Inflammatory macrophage (primary cell): Measurements from ENCODE around the gene SPATA24.
"Not testable (repeated sequence)": the region's sequence is repeated elsewhere in the genome, so short reads cannot be mapped to it uniquely, and the experiment has no call there.

Source experiments
- DNase-seq, 2 donors: peaks; one replicate each; pipeline ENCODE4 v3.0.0-alpha.2; 2020 to 2022
- total RNA-seq, 18 experiments: gene quantifications; one replicate each; lab custom pipeline; 2026; ENCODE audit warnings: mixed read lengths in 6 of 18, inconsistent platforms in 2 of 18; lab: John Stamatoyannopoulos, UW

Gene SPATA24, protein sequence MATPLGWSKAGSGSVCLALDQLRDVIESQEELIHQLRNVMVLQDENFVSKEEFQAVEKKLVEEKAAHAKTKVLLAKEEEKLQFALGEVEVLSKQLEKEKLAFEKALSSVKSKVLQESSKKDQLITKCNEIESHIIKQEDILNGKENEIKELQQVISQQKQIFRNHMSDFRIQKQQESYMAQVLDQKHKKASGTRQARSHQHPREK
- 0.05 to 1.1 (median 0.44) reads per million in 18 experiments for total RNA-seq

DNA sequence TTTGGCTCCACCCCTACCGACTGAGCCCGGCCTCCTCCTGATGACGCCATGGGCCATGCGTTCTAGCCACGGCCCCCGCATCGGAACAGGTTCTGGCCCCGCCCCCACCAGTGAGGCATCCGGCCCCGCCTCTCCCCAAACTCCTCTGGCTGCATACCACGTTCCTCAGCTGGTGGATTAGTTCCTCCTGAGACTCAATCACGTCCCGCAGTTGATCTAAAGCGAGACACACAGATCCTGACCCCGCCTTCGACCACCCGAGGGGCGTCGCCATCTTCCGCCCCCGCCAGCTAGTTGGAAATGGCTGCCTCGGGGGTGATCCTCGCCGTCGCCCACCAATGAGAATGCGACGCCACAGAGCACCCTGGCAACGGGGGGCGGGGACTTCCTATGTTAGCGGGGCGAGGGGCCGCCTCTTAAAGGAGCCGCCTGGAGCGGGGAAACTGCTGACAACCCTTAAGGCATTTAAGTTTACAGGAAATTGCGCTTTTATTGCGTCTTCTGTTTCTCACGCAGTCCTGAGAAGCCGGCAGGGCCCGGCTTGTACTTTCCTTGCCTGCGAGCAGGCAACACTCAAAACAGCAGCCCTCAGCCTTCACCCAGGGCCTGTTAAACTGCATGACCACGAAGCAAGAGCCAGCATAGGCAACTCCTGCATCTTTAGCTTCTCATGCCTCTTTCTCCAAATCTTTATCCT, at the start of gene SPATA24:
SPATA24 (minus strand) TSS at position 303 of the 697 bp plus-strand sequence; CDS start at position 274, 29 bp downstream.
- DNase-seq: peak; percentile 97 to 98

DNA sequence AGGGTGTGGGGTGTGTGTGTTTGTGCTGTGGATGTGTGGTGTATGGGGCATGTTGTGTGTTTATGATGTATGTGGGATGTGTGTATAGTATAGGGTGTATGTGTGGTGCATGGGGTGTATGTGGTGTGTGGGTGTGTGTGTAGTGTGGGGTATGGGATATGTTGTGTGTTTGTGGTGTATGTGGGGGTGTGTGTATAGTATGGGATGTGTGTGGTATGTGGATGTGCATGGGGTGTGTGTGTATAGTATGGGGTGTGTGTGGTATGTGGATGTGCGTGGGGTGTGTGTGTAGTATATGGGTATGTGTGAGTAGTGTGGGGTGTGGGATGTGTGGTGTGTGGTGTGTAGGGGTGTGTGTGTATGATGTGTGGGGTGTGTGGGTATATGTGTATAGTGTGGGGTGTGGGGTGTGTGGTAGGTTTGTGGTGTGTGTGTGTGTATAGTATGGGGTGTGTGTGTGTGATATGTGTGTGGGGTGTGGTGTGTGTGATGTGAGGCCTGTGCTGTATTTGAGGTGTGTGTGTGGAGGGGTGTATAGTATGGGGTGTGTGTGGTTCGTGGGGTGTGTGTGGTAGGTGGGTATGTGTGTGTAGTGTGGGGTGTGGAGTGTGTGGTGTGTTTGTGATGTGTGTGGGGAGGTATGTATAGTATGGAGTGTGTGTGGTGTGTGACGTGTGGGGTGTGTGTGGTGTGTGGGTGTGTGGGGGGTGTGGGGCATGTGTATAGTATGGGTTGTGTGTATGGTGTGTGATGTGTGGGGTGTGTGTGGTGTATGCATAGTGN, 48.2 kb upstream of the SPATA24 start:
- no peak for DNase-seq

DNA sequence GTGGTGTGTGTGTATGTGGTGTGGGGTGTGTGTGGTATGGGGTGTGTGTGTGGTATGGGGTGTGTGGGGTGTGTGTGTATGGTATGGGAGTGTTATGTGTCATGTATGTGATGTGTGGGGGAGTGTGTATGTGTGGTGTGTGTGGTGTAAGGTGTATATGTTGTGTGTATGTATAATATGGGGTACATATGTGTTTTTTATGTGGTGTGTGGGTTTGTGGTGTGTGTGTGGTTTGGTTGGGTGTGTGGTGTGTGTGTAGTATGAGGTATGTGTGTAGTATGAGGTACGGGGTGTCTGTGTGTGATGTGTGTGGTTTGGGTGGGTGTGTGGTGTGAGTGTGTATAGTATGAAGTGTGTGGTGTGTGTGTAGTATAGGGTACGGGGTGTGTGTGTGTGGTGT, 47.3 kb upstream of the SPATA24 start:
- no peak for DNase-seq

DNA sequence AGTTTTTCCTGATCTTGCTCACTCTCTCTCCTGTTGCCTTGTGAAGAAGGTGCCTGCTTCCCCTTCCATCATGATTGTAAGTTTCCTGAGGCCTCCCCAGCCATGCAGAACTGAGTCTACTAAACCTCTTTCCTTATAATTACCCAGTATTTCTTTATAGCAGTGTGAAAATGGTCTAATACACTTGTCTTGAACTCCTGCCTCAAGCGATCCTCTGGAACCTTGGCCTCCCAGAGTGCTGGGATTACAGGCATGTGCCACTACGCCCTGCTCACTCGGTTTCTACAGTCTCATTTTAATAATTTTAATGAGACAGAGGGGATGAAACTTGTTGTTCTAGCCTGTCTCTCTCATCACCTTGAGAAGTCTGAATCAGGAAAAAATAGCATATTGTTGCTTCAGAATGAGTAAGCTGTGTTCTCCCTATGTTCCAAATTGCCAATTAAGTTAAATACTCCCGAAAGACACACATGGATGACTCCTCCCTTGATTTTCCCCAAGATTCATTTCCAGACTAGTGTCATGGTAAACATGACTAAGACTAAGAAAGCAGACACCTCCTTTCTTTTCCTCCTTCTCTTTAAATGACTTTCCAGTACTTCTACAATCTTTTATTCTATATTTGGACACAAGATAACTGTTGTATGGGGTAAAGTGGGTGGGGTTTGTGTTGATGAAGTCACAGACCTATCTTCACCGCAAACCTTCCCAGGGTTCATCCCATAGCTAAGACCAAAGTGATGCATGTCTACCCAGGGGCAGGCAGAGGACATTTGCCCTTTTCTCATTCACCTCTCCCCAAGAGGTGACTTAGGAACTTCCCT, 43.3 kb upstream of the SPATA24 start:
- no peak for DNase-seq

DNA sequence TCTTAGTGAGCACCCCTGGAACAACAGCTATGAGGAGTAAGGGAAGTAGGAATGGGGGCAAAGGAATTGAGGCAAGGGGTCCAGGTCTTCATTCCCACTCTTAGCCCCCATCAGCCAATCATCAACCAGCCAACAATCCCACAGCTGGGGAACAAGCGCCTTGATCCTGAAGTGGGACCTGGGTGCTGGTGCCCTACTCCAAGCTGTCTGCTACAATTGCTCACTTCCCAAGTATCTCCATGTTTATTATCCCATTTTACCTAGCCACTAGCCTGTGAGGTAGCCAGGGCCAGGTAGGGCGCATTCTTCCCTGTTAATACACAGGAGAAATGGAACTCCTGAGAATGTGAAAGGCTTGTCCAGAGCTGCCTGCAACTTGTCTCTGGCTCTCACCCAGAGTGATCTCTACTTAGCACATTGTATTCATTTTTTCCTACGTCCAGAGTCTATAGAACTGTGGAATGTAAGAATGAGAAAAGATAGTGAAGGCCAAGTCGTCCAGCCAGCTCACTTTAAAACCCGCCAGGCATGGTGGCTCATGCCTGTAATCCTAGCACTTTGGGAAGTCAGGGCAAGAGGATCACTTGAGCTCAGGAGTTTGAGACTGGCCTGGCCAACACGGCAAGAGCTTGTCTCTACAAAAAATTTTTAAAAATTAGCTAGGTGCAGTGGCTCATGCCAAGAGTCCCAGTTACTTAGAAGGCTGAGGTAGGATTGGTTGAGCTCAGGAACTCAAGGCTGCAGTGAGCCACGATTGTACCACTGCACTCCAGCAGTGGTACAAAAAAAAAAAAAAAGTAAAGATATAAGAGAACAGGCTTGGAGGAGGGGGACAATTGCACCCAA, 41.7 kb upstream of the SPATA24 start:
- DNase-seq: no peak

DNA sequence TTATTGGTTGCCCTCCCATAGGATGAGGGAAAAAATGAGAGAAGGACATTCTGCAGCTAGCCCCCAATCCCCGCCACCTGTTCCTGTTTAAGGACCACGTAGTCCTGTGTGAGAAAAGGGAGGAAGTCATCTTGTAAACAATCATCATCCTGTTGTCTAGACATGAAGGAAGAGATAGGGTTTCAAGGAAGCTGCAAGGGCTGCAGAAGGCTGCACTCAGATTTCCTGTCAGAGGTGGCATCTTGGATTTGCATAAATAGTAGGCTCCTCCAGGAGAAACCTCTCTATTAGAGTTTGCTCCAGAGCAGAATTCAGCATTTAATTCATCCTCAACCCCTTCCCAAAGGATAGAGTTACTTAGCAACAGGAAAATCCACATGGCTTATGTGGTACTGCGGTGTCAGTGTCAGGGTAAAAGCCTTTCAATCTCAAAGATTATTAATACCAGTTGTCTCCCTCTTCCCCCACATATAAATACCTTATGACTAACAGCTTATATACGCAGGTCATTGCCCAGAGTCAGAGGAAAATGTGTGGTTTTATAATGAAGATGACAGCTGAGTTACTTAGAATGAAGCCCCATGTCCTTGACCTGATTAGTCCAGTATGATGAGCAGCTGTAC, 40.1 kb upstream of the SPATA24 start:
- DNase-seq: no peak

DNA sequence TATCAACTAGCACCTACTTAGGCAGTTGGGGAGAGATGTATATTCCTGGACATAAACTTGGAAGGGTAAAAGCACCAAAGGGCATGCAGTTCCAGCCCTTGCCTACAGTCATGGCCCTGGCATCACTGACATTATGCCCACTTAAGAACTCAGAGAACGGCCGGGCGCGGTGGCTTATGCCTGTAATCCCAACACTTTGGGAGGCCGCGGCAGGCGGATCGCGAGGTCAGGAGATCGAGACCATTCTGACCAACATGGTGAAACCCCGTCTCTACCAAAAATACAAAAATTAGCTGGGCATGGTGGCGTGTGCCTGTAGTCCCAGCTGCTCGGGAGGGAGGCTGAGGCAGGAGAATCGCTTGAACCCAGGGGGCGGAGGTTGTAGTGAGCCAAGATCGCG, 36.5 kb upstream of the SPATA24 start:
- not testable (repeated sequence) for DNase-seq

DNA sequence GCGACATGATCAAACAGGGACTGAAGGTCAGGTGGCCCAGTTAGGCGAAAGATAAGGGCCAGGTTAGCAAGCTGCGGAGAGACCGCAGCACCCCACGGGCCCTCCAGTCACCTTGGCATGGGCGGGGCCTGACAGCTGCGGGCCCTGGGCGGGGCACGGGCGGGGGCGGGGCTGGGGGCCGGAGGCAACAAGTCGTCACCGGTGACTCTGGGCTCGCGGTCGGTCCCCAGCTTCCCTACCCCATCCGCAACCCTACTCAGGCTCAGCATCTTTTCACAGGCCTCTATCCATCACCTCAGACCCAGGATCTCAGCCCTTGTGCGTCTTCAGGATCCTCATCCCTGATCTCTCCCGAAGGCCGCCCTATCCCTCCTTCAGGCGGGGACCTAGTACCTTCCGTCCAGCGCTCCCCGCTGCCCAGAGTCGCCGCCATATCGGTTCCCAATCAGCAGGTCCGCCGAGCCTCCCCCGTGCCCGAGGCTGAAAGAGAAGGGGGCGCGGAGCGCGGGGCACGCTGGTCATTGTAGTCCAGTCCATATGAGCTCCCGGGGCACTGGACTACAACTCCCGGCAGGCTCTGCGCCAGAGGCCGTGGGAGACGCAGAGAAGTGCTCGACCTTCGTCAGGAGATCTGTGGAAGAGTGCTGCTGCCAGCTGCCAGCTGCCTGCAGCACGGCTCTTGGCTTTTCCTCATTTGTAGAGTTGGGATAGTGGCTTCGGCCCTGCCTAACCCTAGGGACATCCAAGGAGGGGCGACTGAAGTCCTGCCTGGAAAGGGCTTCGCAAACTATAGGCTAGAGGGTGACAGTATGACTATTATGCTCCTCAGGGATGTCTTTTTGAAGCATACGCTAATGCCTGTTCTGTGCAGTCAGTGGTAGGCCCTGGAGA, 35.4 kb upstream of the SPATA24 start, which contains the start of gene DNAJC18:
DNAJC18 (minus strand) TSS at position 513 of the 891 bp plus-strand sequence; CDS start at position 433, 80 bp downstream.
- peak; percentile 92 to 93 for DNase-seq

DNA sequence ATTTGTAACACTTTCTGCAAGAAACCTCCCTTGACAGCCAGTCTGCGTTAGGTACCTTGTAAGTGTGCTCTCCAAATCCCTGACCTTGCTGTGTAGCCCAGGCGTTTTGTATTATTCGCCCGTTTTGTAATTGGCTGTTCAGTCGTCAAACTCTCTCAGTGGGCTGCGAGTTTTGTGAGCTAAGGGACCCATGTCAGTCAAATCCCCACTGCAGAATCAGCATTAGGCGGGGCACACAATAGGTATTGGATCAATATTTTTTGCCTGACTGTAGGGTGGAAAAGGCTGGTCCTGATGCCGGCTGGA, 34.8 kb upstream of the SPATA24 start:
- DNase-seq: no peak

DNA sequence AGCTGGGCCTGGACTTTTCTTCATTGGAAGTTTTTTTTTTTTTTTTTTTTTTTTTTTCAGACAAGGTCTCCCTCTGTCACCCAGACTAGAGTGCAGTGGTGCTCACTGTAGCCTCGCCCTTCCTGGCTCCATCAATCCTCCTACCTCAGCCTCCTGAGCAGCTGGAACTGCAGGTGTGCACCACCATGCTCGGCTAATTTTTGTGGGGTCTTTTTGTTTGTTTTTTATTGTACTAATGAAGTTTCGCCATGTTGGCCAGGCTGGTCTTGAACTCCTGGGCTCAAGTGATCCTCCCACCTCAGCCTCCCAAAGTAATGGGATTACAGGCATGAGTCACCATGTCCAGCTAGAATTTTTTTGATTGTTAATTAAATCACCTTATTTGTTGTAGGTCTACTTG, 31.8 kb upstream of the SPATA24 start:
- DNase-seq: no peak

DNA sequence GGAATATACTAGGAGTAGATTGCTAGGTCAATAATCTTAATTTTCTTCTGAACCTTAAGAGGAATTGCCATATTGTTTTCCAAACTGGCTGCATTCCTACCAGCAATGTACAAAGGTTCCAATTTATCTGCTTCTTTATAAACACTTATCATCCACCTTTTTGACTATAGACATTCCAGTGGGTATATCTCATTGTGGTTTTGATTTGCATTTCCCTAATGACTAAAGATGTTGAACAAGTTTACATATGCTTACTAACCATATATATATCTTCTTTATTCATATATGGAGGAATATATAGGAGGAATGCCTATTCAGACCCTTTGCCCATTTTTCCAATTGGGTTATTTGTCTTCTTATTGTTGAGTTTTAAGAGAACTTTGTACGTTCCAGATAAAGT, 27.8 kb upstream of the SPATA24 start:
- no peak for DNase-seq

DNA sequence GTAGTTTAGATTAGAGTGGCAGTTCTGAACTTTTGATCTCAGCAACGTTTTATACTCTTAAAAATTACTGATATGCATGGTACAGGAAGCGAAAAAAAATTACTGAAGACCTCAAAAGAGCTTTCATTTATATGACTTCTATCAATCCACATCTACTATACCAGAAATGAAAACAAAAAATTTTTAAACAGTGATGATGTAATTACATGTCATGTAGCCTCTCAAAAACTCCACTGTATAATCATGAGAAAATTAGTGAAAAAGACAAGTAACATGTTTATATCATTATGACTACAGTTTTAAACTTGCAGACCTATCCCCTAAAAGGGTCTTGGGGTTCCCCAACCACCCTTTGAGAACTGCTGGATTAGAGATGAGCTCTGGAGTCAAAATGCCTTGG, 26.1 kb upstream of the SPATA24 start:
- DNase-seq: no peak

DNA sequence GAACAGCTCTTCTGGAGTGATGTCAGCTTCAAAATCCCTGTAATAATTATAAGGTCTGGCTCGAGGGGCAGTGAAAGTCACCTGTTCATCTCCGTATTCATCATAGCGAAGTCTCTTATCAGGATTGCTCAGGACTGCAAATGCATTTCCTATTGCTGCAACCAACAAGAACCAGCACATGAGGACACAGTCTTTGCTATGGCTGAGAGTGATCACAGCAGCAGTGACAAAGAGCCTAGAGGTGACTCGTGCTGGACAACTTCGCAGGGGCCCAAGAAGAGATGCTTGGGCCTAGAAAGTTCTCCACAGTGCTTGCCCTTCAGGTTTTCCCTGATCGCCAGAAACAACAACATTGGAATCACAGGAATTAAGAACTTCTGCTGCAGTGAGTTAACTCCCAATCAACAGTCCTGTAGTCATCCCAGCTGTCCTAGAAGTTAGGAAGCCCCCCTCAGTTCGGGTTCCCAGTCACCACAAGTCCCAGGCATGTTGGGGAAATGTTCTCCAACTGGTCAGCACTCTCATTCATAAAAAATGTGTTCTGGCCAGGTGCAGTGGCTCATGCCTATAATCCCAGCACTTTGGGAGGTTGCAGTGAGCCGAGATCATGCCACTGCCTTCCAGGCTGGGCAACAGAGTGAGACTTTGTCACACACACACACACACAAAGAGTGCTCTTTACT, 22.5 kb upstream of the SPATA24 start:
- DNase-seq: no peak

DNA sequence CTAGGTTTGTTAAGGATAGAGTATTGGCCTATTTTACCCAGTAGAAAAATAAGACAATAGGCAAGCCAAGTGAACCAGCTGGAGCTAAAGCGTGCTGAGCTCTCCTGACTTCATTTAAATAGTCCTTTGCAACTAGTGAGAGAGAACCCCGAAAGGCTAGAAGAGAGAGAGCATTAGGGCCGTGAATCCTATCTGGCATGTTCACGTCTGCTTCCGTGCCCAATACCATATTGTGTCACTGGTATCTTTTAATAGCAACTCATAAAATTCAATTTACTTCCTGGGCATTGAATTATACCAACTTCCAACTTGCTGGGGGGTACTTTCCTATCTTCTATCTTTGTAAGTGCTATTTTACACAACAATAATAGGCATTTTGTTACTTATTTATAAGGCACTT, 21.6 kb upstream of the SPATA24 start:
- no peak for DNase-seq

DNA sequence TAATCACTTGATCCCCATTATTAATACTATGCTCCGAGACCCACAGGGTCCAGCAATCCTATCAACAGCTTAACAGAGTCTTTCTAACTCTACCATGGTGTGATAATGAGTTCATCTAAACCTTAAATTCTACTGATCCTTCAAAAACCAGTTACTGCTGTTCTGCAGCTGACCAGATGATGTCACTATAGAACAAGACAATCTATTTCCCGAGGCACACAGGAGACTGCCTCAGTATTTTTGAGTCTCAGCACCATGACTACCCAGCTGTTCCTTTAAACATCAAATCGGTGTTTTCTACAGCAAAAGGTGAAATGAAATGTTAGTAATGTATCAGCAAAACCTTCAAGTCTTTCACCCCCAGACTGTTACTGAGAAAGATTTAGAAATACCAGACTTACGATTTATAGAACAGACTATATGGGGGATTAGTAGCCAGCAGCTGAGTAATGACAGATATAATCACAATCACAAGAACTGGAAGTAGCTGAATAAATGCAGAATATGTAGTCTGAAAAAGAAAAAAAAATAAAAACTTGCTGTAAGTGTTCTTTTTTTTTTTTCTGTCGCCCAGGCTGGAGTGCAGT, 18.5 kb upstream of the SPATA24 start:
- DNase-seq: peak; percentile 75 to 88

DNA sequence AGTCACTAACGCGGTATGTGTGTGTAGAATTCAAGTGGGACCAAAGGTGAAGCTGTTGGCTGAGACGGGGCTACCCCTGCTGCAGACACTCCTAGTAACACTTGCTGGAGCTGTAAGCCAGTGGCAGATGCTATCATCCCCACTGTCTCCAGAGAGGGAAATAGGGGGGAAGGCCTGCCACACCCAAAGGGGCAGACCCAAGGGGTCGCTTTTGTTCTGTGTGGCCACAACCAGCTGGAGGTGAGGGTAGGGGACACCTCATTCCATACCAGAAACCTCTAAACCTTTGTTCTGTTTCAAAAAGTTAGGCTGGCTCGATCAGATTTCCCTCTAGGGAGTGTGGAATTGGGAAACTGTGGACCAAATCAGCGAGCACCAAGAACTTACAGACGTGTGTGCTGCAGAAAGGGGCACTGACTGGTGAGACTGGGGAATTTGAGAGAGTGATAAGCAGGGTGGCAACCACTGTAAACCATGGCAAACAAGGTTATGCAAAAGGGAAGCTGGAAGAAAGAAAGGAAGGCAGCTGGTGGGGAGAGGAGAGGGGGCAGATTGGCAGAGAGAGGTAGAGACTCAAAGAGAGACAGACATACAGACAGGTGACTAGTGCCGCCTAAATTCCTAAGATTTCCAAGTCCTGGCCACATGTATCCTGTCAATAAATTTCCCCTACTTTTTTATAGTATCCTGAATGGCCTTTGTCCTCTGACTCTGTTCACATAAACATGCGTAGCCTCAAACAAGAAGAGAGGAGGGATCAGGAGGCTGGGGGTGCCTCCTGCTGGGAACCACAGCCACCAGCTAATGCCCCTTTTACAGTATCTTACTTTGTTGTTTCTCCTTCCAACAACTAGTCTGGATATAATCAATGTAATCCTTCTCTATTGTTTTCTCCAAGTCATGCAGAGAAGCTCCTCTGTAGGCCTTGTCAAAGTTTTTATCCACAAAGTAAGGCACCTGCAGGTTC, 15.6 kb upstream of the SPATA24 start:
- no peak for DNase-seq

DNA sequence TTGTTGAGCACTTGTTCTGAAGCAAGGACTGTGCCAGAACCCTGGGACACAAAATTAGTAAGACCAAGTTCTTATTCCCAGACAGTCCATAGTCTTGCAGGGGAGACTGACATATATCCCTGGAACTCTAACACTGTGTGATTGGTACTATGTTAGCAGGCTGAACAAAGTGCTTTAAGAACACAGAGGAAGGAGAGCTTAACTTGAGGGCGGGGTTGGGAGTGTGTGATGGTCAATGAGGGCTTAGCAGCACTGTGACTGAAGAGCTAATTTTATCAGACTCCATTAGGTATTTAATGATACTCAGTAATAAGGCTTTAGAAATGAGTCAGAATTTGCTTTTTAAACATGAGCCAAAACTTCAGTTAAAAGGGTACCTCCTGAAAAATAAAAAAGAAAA, 14.9 kb upstream of the SPATA24 start:
- no peak for DNase-seq

DNA sequence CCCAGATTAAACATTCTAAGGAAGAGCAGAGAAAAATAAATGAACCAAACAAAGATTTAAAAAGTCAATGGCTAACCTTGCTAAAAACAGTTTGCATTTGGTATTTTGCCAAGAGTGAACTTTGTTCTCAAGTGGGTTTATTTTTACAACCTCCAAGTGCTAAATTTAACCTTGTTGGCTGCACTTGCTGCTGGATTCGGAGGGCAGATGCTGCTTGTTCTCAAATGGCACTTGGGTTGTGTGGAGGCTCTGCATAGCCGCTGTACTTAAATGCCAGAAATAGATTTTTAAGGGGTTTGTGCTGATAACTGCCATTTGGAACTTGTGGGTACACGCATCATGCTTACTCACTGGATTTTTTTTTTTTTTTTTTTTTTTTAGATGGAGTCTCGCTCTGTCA, 13.3 kb upstream of the SPATA24 start:
- no peak for DNase-seq
